Stimulated activated CD4-positive, alpha-beta T cell treated with anti-CD3 and anti-CD28 coated beads, Interleukin-4, amount 100 ng/mL, for 24 hours (primary cell): ENCODE data around the gene CPNE2.
"Not testable (repeated sequence)": the region's sequence is repeated elsewhere in the genome, so short reads cannot be mapped to it uniquely, and the experiment has no call there.

Experiments used
- DNase-seq: peaks from one replicate; pipeline ENCODE4 v3.0.0-alpha.2; 2020

Gene CPNE2

DNA sequence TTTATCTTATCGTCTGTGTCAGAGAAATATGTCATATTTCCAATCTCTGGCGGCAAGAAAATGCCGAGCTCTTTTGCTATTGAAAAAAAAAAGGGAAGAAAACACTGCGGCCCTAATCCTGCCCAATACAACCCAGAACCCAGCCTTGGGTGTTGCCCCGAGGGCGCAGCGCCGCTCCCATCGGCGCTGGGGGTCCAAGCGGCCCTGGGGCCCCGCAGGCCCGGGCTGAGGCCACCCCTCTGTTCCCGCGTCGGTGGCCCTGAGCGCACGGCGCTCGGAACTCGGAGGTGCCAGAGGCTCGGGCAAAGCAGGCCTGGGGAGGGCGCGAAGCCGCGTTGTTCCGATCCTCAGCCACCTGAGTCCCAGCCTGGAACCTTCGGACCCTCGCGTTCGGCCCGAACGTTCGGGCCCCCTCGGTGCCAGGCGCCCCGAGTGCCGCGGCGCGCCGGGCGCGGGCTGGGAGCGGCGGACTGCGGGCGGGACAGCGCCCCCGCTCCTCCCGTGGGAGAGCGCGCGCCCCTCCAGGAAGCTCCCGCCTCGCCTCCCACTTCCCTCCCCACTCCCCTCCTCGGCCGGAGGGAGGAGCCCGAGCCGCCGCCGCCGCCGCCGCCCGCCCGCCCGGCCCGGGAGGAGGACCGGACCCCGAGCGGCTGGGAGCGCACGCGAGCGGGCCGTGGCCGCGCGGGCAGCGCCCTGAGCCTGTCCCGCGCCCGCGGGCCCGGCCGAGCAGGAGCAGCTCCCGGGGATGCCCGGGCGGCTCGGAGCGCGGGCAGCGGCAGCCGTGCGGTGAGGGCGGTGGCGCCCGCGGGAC lies at the start of gene CPNE2:
TSS of gene CPNE2 (plus strand) at position 609 of the 811 bp plus-strand sequence. CDS start 18,160 bp downstream, outside the sequence.
- peak; percentile 20 for DNase-seq

DNA sequence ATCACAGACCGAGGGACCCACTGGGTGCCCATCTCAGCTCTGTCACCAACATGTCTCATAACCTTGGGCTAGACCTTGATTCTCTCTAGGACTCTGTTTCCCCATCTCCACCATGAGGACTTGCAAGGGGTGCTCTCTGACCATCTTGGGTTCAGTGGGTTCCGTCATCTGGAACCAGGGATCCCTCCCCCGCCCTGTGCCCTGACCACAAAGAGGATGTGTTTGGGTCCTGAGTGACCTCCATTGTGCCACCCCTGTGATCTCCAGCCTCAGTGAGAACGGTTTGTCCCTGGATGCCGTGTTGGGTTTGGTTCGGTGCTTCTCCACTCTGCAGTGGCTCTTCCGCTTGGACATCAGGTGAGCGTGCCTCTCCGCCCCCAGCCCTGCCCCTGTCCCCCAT lies 49.1 kb upstream of the CPNE2 start:
- no peak for DNase-seq

DNA sequence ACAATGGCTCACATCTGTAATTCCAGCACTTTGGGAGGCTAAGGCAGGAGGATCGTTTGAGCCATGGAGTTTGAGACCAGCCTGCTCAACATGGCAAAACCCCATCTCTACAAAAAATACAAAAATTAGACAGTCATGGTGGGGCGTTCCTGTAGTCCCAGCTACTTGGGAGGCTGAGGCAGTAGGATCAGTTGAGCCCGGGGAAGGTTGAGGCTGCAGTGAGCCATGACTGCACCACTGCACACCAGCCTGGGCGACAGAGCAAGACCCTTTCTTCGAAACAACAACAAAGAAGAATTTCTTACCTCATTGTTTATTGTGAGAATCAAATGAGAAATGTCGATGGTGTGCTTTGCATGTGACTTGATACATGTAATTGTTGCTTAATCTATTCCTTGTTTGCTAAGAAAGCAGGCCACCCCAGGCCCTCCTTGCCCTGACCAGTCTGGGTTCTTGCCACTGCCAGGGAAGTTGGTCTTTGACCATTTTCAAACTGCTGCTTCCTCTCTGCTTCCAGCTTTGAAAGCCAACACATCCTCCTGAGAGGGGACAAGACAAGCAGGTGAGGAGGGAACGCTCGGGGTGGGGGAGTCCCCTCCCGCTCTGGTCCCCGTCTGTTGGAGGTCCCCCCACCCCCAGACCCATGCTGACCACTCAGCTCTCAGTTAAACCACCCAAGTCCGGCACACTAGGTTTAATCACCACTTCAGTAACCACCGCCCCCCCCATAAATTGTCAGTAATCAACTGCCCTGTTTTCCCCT lies 47.3 kb upstream of the CPNE2 start:
- DNase-seq, result no peak

DNA sequence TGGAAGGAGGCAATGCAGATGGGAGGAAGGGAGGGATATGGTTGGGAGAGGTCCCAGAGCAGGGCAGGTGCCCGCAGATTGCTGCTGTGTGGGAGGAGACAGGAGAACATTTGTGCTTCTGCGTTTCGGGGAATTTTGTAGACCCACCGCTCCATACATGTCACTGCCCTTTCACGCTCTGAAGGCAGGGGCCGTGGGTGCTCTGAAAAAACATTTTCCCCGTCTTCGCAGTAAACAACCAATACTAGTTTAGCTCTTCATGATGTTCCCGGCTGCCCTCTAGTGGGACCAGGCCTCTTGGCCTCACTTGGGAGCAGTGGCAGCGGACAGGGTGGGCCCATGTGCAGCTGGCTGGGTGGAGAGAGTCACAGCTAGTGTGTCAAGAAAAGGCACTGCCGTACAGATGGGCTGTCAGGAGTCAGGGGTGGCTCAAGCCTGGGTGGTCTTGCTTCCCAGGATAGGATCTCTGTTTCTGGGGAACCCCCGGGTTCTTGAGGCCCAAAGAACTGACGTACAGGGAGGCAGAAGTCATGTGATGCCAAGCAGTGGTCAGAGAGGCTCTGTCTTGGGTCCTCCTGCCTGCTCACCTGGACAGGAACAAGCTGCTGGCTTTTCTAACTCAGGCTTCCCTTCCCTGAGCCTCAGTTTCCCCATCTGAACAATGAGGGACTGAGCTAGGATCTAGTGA lies 46.5 kb upstream of the CPNE2 start:
- DNase-seq, result peak; percentile 33

DNA sequence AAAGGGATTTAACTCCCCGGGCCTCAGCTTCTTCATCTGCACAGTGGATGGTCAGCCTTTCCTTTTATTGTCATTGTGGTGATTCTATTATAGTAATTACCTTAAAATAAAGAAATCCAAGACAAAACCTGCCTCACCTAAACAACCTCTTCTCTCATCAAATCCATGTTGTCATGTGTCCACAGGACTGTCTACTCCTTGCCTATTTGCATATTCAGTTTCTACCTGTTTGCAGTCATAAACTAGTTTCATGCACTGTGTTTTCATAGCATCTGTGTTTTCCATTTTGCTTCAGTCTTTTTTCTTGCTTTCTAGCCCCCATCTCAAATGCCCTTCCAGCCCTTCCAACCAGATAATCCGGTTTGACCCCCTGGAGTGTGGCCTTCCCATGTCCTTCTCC lies 44.3 kb upstream of the CPNE2 start:
- DNase-seq, result no peak

DNA sequence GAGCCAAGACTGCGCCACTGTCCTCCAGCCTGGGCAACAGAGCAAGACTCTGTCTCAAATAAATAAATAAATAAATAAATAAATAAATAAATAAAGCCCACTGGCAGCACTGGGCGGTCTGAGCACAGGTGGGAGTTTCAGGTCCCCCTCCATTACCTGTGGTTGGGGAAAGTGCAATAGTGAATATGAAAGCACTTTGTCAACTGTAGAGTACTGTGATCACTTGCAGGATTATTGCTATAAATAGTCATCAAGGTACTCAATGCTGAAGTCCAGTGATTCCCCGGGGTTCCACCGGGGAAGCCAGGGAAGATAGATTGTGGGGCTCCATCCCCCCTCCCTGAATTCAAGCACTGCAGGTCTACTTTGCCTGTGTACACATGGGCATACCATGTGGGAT lies 42.7 kb upstream of the CPNE2 start:
- no peak for DNase-seq

DNA sequence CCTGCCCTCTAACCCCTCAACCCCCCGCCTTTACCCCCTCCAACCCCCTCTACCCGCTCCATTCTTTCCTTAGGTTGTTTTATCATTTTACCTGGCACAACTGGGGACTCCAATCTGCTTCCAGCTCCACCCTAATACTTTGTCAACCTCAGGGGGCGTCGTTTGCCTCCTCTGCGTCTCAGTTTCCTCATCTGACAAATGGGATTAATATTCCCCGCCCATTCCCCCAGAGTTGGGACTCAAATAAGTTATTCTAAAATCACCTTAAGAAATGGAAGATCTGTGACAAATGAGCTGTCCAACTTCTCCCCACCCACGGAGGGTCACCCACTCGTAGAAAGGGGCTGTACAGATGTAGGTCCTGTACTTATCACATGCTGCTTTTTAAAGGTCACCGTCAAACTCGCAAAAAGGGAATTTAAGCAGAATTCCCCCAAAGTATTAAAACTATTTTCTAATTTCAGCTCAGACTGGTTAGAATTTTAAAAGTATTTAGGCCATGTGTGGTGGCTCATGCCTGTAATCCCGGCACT lies 40.6 kb upstream of the CPNE2 start:
- peak; percentile 22 for DNase-seq

DNA sequence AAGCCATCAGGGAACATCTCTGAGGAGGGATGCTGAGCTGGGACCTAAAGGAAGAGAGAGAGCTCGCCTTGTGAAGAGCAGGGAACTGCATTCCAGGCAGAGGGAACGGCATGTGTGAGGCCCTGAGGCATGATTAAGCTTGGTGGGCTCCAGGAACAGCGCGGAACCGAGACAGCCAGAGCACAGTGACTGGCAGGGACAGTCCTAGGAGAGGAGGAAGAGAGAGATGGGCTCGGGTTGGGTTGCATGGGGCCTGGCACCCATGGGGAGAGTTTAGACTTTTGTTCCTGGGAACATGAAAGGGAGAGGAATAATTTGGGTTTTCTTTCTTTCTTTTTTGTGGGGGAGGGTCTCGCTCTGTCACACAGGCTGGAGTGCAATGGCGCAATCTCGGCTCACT lies 39.2 kb upstream of the CPNE2 start:
- DNase-seq, result no peak

DNA sequence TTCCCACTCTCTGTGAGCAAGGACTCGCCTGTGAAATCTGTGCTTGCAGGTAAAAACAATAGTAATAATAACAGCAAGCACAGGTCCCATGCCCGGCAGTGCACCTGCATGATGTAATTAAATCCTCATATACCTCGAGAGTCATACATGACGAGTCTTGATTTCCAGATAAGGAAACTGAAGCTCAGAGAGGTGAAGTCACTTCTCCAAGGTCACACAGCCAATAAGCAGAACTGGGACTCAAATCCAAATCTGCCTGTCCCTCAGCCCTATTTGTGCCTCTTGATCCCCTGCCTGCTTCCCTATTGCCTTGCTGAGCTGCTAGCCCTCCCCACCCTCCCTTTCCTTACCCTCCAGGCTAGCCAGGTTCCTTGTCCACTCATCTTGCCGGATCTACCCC lies 38.0 kb upstream of the CPNE2 start:
- no peak for DNase-seq

DNA sequence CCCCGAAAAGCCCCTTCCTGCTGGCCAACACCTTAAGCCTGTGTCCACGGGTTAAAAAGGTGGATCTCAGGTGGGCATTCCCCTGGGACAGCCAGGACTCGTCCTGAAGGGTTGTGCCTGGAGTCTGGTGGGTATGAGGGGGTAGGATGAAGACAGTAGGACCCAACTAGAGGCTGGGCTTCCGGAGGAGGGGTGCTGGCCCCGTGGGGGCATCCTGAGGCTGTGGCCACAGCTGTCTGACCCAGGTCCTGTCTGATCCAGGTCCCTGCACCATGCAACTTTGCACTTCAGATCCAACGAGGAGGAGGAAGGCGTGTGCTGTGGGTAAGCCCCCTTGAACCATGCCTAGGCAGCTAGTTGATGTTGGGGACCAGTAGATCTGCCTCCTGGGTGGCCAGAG lies 37.6 kb upstream of the CPNE2 start:
- DNase-seq, result no peak

DNA sequence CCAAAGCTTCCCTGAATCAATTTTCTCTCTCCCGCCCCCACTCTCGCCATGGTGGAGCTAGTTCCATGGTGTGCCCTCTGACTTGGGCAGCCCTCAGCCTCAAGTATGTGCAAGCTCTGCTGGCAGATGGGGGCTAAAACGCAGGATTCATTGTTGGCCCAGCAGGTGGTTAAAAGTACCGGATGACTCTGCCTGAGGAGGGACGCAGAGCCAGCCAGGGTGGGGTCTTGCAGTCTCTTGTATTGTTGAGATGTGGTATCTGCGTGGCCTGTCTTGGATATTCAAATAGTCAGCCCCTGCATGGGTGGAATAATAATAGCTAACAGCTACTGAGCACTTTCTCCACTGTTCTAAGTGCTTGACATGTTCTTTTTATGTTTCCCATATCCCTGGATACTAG lies 36.7 kb upstream of the CPNE2 start:
- no peak for DNase-seq

DNA sequence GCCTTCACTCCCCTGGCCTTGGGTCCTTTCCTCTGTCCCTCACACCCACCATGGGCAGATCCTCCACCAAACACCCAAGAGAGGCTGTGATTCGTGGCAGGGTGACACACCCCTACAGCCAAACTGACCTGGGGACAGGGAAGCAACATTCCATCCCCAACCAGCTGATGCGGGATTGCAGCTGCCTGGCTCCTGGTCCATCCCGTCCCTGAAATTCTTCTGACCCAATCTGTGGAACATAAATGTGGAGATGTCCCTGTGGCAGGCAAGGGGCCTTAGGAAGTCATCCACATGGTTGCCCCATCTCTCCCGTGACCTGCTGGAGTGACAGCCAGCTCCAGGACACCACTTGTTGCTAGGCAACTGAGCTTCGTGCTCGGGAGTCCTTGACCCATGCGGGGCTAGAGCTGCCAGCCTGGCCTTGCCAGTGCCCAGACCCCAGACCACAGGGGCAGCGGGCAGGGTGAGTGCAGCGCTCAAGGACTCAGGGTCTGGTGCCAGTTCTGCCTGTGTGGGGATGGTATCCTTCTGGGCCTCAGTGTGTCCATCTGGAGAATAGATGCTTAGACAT lies 34.0 kb upstream of the CPNE2 start:
- no peak for DNase-seq

DNA sequence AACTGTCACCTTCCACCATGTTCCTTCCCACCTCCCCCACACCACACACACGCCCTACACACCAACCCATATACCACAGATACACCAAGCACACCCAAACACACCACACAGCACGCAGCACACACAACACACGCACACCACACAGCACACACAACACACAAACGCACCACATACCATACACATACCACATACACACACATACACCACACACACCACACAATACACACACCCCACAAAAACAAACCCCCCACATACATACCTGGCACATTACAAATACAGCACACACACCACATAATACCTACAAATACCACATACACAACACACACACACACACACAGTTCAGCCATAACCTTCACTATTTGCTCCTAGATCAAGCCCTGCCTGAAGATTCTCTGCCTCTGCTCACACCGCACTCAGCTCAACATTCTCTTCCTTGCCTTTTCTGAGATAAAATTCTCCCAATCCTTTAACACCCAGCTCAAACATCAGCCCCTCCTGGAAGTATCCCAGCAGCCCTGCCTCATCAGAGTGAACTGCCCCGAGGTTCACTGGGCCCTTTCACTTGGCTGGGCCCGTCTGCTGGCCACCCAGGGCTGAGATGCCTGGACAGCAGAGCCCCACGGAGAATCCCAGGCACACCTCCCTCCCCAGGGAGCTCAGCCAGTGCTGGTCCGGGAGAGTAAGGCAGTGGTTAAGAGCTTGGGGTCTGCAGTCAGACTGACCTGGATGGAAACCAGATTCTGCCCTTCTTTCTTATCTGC lies 31.9 kb upstream of the CPNE2 start:
- no peak for DNase-seq

DNA sequence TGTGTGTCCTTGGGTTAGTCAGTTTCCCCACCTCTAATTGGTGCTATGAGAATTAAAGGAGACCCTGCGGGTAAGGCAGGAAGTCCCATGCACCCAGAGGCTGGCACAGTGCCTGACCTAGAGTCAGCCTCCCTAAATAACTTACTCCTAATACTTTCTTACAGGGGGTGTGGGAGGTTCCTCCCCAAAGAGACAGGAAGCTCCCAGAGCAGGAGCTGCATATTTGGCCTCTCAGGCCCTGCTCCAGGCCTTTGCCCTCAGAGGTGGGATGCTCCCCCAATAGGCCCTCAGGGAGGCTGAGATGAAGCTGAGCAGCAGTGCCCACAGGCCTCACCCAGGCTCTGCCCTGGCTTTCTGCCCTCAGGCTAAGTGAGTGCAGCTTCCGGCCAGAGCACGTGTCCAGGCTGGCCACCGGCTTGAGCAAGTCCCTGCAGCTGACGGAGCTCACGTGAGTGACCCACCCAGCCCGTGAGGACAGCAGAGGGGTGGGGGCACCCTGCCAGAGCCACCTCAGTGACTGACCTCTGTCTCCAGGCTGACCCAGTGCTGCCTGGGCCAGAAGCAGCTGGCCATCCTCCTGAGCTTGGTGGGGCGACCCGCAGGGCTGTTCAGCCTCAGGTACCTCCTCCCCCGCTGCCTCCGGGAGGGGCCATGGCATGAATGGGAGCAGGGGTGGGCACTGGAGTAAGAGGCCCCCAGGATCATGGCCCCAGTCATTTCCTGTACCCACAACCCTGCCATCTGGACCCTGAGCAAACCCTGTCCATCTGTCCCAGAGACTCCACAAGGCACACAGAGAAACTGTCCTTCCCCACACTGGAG lies 31.1 kb upstream of the CPNE2 start:
- DNase-seq, result no peak

DNA sequence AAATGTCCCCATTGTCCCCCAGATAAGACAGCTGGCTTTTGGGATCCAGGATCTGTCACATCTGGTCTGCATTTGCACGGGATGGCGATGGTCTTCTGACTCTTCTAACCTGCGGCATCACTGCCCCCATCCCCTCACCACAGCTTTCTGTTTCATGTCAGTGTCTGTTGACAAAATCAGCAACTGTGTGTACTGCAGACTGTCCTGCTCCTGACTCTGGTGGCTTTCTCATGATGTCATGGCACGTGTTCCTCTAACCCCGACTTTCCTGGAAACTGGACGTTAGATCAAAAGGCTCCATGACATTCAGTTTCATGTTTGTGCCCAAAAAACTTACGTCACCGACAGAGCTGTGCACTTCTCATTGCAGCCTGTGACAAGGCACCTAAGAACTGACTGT lies 30.1 kb upstream of the CPNE2 start:
- no peak for DNase-seq

DNA sequence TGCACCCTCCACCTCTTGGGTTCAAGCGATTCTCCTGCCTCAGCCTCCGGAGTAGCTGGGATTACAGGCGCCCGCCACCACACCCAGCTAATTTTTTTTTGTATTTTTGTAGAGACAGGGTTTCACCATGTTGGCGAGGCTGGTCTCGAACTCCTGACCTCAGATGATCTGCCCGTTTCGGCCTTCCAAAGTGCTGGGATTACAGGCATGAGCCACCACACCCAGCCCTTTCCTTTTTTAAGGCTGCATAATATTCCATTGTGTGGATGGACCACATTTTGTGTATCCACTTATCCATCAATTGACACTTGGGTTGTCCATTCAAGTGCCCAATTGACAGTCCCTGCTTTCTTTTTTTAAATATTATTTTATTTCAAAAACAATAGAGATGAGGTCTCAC lies 29.2 kb upstream of the CPNE2 start:
- DNase-seq, result not testable (repeated sequence)

DNA sequence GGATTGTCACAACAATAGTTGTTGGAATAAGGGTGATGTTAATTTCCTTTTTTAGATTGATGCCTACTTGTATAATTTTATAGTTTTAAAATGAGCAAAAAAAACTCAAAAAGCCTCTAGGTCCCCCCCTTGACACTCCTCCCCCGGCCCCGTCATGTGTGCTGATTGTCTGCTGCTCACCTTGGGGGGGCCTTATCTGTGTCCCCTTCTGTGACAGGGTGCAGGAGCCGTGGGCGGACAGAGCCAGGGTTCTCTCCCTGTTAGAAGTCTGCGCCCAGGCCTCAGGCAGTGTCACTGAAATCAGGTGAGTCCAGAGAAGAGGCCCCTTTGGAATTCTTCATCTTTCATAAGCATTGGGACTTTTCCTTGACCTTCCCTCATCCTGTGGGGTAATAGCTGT lies 27.4 kb upstream of the CPNE2 start:
- no peak for DNase-seq

DNA sequence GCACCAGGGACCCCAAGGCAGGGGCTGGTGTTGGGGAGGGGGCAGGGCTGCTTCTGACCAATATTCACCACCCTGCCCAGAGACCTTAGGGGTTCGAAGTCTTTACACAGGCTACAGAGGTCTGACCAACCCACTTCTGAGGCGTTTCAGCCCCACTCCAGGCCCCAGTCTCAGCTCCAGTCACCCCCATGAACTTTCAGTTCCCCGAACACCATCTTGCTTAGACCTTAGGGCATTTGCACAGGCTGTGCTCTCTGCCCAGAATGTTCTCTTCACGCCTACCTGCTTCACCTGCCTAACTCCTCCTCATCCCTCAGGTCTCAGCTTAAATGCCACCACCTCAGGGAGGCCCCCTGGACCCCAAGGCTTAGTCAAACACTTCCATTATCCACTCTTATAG lies 25.8 kb upstream of the CPNE2 start:
- no peak for DNase-seq

DNA sequence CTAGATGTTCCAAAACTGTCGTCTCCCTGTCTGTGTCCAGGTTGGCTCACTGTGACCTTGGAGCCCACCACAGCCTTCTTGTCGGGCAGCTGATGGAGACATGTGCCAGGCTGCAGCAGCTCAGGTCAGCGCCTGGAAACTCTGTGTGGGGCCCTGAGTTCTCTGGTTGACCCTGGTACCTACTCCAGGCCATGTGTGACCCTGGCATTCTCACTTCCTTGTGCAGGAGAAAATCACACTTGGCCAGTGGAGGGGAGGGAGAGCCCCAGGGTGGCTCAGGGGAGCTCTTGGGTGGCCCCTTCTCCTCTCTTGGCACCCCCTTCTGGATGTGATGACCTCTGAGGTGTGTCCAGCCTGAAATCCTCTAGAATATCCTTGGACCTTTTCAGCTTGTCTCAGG lies 25.0 kb upstream of the CPNE2 start:
- DNase-seq, result no peak

DNA sequence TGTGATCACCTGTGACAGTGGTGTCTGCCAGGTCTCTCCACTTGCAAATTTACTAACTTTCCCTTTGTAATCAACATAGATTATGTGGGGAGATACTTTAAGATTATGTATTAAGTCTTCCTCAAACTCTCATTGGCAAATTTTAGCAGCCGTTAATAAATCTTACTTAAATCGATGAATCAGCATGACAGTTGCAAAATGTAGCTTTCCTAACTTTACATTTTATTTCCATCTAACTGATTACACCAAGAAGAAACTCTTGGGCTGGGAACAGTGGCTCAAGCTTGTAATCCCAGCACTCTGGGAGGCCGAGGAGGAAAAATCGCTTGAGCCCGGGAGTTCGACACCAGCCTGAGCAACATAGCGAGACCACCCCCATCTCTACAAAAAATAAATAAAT lies 23.3 kb upstream of the CPNE2 start:
- DNase-seq, result no peak

DNA sequence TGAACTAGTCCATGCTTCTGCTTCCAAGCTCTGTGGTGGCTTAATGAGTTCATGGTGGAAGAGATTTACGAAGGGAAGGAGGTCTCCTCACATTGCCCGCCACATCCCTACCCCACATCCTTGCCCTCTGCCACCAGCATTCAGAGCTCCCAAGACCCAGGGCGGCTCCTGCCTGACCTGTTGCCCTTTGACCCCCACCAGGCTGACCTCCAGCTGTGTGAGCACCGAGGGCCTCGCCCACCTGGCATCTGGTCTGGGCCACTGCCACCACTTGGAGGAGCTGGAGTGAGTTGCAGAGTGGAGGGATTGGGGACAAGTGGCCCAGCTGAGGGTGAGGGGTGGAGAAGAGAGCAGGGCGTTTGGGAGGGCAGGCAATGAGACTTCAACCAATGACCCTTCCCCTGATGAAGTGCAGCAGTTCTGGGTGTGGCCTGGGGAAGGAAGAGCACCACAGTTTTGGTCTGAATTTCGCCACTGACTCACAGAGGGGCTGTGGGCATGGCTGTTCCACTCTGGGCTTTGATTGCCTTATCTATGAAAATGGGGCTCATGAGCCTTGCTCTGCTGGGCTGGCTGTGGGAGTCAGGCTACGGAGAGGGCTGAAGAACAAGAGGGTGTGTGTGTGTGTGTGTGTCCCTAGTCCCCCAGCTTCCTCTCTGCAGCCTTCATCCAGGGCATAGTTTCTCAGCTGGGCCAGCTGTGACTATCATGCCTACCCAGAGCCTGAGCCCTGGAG lies 22.6 kb upstream of the CPNE2 start:
- no peak for DNase-seq
